ENCODE measurements around the gene NDUFB2.
"Not testable (repeated sequence)": the region's sequence is repeated elsewhere in the genome, so short reads cannot be mapped to it uniquely, and the experiment has no call there.

Gene NDUFB2

GRCh38 chr7:140694592-140694991, 1.9 kb upstream of the NDUFB2 start:
- no peak for DNase-seq

DNA sequence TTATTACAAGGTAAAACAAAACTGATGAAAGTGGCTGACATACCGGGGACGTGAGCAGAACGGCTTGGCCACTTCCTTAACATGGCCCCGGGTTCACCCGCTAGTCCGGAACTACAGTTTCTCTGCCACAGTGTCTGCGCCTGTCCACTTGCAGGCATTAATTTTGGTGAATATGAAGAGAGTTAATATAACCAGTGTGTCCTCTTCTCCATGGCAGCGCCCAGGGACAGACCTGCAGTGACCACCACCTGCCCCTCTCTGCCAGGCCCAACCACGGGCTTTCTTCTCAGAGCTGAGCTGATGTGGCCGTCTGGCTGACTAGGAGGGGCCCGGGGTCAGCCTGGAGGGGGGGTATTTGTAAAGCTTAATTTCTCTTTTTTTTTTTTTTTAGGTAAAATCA, 1.1 kb upstream of the NDUFB2 start:
- DNase-seq: no peak

DNA sequence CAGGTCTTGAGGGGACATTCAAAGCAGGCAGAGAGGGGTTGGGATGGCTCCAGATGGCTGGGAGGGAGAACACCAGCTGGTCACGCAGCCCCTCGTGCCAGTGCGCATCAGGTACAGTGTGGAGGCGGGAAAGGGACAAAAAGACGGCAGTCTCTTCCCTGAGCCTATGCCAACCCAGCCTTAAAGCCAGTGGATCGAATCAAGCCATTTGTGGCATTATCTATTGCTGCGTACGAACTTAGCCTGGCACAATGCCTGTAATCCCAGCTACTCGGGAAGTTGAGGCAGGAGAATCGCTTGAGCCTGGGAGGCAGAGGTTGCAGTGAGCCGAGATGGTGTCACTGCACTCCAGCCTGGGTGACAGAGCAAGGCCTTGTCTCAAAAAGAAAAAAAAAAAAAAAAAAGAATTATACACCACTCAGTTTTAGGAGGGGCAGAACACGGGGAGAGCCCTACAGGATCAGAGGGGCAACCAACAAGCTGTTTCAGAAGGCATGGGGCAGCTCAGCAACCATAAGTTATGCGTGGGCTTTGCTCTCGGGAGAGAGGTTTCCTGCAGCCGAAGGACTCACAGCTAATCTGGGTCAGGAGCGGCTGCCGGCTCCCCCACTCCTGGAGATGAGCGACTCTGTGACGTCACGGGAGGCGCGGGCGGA, 356 bp upstream of the NDUFB2 start:
- peak; percentile 91 for DNase-seq

DNA sequence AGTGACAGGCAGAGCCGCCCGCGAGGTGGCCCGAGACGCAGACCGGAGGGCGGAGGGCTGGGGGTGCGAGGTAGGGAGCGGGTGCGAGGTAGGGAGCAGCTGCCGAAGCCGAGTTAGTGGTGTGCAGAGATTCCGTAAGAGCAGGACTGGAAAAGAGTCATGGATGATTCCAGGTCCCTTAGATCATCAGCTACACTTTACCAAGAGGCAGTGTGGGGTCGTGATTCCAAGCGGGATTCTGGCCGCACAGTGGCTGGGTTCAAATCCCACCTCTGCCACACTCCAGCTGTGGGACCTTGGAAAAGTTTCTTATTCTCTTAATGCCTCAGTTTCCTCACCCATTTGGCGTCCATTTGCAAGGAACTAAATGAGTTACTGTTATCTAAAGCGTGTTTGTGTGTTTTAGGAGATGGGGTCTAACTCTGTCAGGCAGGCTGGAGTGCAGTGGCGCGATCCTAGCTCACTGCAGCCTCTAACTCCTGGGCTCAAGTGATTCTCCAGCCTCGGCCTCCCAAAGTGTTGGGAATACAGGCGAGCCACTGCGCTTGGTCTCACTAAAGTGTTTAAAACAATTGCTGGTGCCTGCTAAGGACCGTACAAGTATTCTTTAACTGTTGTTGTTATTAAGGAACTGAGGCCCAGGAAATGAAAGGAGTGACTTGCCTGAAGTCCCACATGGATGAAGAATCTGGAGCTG, 1.1 kb downstream of the NDUFB2 start:
- no peak for DNase-seq

- DNase-seq: no peak
Observed at GRCh38 chr7:140698477-140698876, 2.0 kb downstream of the NDUFB2 start.

DNA sequence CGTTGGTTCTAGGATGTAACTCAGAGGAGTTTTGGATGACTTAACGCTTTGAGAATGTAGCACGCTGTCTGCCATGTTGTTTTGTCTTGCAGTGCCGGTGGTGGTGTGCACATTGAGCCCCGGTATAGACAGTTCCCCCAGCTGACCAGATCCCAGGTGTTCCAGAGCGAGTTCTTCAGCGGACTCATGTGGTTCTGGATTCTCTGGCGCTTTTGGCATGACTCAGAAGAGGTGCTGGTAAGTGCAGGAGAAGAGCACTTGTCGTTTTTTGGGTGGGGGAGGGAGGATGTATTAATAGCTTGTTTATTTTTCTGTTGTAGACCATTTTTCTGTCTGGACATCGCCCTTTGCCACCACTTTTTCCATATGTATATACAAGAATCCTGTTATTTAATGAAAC, 6.3 kb downstream of the NDUFB2 start:
- DNase-seq: no peak

GRCh38 chr7:140704205-140704604, 7.7 kb downstream of the NDUFB2 start:
- DNase-seq: no peak

GRCh38 chr7:140707132-140707531, 10.6 kb downstream of the NDUFB2 start:
- DNase-seq: no peak

- not testable (repeated sequence) for DNase-seq
Observed at GRCh38 chr7:140708764-140709163, 12.3 kb downstream of the NDUFB2 start.

GRCh38 chr7:140712392-140712791, 15.9 kb downstream of the NDUFB2 start:
- DNase-seq: not testable (repeated sequence)

DNA sequence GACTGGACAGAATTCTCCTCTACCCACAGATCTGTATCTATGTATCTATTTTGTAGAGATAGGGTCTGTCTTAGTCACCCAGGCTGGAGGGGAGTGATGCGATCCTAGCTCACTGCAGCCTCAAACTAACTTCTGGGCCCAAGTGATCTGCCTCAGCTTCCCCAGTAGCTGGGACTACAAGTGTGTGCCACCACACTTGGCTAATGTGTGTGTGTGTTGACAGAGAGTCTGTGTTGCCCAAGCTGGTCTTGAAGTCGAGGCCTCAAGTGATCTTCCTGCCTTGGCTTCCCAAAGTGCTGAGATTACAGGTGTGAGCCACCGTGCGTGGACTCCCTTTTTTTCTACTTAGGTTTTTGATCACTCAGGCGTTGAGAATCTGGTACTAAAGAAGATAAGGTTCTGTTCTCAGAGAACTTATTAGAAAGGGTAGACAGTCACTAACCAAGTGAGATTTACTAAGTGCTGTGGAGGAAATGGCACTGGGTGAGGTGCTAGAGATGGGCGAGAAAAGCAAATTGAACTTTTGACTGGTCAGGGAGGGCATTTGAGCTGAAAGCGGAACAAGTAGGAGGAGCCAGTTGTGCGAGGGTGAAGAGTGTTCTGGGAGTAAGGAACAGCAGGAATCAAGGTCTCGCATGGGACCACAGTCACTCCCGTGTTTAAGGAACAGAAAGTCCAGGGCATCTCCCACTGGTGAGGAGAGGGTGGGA, 18.0 kb downstream of the NDUFB2 start:
- DNase-seq: no peak

DNA sequence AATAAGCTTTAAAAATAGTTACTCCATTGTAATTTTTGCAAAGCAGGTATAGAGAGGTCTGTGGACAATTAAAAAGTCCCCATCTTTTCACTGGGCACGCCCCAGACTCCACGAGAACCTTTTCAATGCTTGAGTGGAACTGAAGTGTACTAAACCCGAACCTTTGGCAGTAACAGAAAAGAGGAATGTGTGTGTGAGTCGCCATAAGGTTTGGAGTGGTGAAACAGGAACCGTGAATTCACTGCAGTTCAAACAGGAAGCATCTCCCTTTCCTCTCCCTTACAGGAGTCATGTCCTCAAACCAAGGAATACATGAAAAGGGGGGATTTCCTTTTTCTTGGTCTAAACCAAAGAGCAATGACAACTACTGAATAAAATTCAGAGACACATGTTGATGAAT, 23.2 kb downstream of the NDUFB2 start:
- DNase-seq: no peak

- no peak for DNase-seq
Observed at GRCh38 chr7:140722254-140722653, 25.7 kb downstream of the NDUFB2 start.

DNA sequence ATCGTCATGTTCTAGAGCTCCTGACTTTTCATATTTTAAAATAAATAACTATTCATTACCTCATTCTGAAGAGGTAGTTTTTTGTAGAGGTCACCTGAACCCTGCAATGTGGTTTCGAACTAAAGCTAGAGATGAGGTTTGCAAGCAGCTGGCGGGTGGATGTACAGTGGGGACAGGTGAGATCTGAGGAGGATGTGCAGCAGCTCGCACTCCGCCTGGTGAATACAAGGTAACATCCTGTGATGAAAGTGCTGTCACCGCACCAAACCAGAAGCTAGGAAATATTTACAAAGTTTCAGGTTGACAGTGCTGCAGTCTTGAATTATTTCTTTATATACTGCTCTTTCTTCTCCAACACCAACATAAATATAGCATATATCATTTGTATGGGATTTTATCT, 26.5 kb downstream of the NDUFB2 start:
- no peak for DNase-seq

GRCh38 chr7:140723574-140723973, 27.1 kb downstream of the NDUFB2 start:
- DNase-seq: no peak

DNA sequence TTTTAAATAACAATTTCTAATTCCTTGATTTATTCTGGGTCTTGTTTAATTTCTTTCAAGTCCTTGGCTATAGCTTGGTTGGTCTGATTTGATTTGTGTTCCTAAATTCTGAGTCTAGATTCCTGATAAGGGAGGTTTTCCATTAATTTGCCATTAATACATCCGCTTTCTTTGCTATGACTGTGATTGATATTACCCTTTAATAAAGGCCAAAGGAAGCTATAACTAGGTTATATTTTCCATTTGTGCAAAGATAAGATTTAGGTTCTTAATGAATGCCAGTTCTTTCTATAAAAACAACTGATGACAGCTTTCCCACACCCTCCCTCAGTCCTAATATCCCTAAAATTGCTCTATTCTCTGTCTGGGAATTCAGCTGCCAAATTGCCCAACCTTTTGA, 28.2 kb downstream of the NDUFB2 start:
- DNase-seq: no peak

GRCh38 chr7:140726281-140726680, 29.8 kb downstream of the NDUFB2 start:
- no peak for DNase-seq

GRCh38 chr7:140732416-140732815, 35.9 kb downstream of the NDUFB2 start:
- DNase-seq: no peak

DNA sequence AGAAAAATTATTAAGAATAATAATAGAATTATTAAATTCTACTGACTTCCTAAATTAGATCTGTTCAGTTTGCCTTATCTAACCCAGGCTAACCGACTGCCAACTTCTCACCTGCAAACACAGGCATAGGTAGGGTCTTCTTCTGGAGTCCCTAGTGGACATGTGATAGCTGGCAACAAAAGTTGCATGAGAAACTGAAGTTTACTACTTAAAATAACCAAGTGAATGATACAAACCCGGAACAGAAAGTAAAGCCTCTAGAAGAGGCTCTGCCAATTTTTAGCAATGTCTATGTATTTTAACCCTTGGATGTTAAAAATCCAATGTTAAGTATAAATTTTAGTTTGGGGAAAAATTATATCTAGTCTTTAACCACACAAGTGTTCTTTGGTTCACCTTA, 37.6 kb downstream of the NDUFB2 start:
- no peak for DNase-seq

- no peak for DNase-seq
Observed at GRCh38 chr7:140734729-140735128, 38.2 kb downstream of the NDUFB2 start.

- DNase-seq: no peak
Observed at GRCh38 chr7:140738280-140738679, 41.8 kb downstream of the NDUFB2 start.

GRCh38 chr7:140743255-140743654, 46.7 kb downstream of the NDUFB2 start:
- DNase-seq: not testable (repeated sequence)

GRCh38 chr7:140744005-140744404, 47.5 kb downstream of the NDUFB2 start:
- no peak for DNase-seq
